AG04449 (cell line): Measurements from ENCODE around the gene GADD45GIP1.

Source experiments
- CTCF ChIA-PET: fragments of 350-600 bp; formaldehyde crosslinking; extraction: SDS; loops from one replicate; lab custom pipeline; 2021; ENCODE audit warnings: antibody characterized with exemption; lab: Yijun Ruan, JAX
- POLR2A ChIA-PET: fragments of 400-600, 350-600 bp; formaldehyde crosslinking; extraction: SDS; loops from one replicate; lab custom pipeline; 2020; ENCODE audit warnings: antibody characterized with exemption, inconsistent platforms; lab: Yijun Ruan, JAX
- DNase-seq: peaks from one replicate; pipeline ENCODE4 v3.0.0-alpha.2; 2010; ENCODE audit warnings: low read depth, low spot score
- H3K4me3 ChIP-seq: 2 replicates; pipeline ENCODE4 v1.5.1; 2011; ENCODE audit warnings: low read depth, mild to moderate bottlenecking, control low read depth, low read length
- TF ChIP-seq, protein P1 (sequence below): IDR thresholded peaks from one replicate; pipeline ENCODE4 v1.5.1; 2011; ENCODE audit warnings: mild to moderate bottlenecking, moderate library complexity, low read length, control low read depth, inconsistent platforms; ENCODE audit not compliant: insufficient read depth; ENCODE audit errors: missing control alignments

The GADD45GIP1 gene

GRCh38 chr19:12996406-12997094 is 39.5 kb upstream of the GADD45GIP1 start:
- DNase-seq = no peak
- ChIA-PET CTCF (interaction anchor here (0.7 to 3.9 kb wide), 8 partner anchors 8 to 65 kb away, joined by 3 to 25 read pairs (median 4); no protein-coding TSS in a partner anchor), POLR2A (interaction anchor here (1.0 to 1.8 kb wide), 2 partner anchors 26 to 47 kb away, joined by 3 to 4 read pairs; no protein-coding TSS in a partner anchor)
- TF ChIP-seq, protein P1, sequence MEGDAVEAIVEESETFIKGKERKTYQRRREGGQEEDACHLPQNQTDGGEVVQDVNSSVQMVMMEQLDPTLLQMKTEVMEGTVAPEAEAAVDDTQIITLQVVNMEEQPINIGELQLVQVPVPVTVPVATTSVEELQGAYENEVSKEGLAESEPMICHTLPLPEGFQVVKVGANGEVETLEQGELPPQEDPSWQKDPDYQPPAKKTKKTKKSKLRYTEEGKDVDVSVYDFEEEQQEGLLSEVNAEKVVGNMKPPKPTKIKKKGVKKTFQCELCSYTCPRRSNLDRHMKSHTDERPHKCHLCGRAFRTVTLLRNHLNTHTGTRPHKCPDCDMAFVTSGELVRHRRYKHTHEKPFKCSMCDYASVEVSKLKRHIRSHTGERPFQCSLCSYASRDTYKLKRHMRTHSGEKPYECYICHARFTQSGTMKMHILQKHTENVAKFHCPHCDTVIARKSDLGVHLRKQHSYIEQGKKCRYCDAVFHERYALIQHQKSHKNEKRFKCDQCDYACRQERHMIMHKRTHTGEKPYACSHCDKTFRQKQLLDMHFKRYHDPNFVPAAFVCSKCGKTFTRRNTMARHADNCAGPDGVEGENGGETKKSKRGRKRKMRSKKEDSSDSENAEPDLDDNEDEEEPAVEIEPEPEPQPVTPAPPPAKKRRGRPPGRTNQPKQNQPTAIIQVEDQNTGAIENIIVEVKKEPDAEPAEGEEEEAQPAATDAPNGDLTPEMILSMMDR = no peak
- H3K4me3 ChIP-seq = peak overlapping the region; percentile 80

GRCh38 chr19:12995596-12996405 is 38.8 kb upstream of the GADD45GIP1 start:
- peak overlapping the region; percentile 80 for H3K4me3 ChIP-seq
- ChIA-PET CTCF (interaction anchor here (1.5 to 3.9 kb wide), 3 partner anchors 9 to 66 kb away, joined by 3 to 25 read pairs (median 5); no protein-coding TSS in a partner anchor), POLR2A (interaction anchor here (1.8 kb wide), 1 partner anchor 48 kb away, joined by 4 read pairs; no protein-coding TSS in a partner anchor)
- TF ChIP-seq, protein P1 = no peak
- no peak for DNase-seq

- POLR2A ChIA-PET = interaction anchor here (1.8 kb wide), 1 partner anchor 49 kb away, joined by 4 read pairs; no protein-coding TSS in a partner anchor
- DNase-seq = no peak
- TF ChIP-seq, protein P1 = no peak
- CTCF ChIA-PET = interaction anchor here (0.7 to 3.9 kb wide), 6 partner anchors 10 to 99 kb away, joined by 3 to 25 read pairs (median 10); no protein-coding TSS in a partner anchor
- peak within 1 kb of the TSS; percentile 80 for H3K4me3 ChIP-seq
Observed at GRCh38 chr19:12994701-12995595, 37.9 kb upstream of the GADD45GIP1 start, which contains the start of gene NFIX. Gene NFIX (plus strand): TSS chr19:12995475. CDS start chr19:12995838, 363 bp downstream.

DNA sequence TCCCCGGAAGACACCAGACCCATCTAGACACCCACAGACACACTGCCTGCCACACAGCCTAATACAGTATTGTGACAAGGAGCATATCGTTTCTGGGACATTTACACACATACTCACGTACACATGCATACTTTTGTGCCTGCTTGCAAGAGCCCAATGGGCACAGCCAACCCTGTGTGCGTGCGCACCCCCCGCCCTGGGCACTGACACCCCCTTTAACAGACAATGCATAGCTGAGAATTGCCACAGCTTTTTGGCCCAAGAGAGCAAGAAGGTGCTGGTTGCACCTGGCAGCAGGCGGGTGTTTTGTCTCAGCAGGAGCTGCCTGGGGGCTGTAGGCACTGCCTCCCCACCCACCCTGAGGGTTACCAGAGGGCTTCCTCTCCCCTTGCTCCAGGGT is 36.5 kb upstream of the GADD45GIP1 start:
- TF ChIP-seq, protein P1 = no peak
- H3K4me3 ChIP-seq = no peak overlapping the region
- ChIA-PET CTCF (interaction anchor here (1.3 to 3.9 kb wide), 5 partner anchors 11 to 101 kb away, joined by 3 to 19 read pairs (median 7); no protein-coding TSS in a partner anchor), POLR2A (no interaction called here)
- no peak for DNase-seq

GRCh38 chr19:12992729-12993128 is 35.7 kb upstream of the GADD45GIP1 start:
- ChIA-PET CTCF (interaction anchor here (0.7 to 3.9 kb wide), 6 partner anchors 8 to 102 kb away, joined by 3 to 19 read pairs (median 5); no protein-coding TSS in a partner anchor), POLR2A (no interaction called here)
- DNase-seq = no peak
- TF ChIP-seq, protein P1 = no peak
- no peak overlapping the region for H3K4me3 ChIP-seq
